Dermis microvascular lymphatic vessel endothelial cell (primary cell): Measurements from ENCODE around the gene CWH43. TPM values are rescaled to one million over a fixed set of nuclear protein-coding genes. Genes with fewer than 3 reads are reported as not detected.
A peak's percentile ranks its signal among the peaks of the same experiment; 100 is the strongest.
"Not testable (repeated sequence)": the region's sequence is repeated elsewhere in the genome, so short reads cannot be mapped to it uniquely, and the experiment has no call there.

Experiments used
- DNase-seq, 2 donors: peaks; one replicate each; pipeline versions ENCODE4 v3.0.0 to v3.0.0-alpha.2; 2010; ENCODE audit warnings: low read depth in 2 of 2
- total RNA-seq: library from RNA; depleted of rRNA; stranded (reverse); fragments of >200 nt; gene quantifications from 2 replicates; pipeline ENCODE4 v1.2.1, GENCODE V29; 2014

Gene CWH43
- total RNA-seq, 1 donor from 2014 or later = not detected

GRCh38 chr4:48976041-48976440, 10.0 kb upstream of the CWH43 start:
- DNase-seq = no peak

- no peak for DNase-seq
Observed at GRCh38 chr4:48979914-48980579, 6.0 kb upstream of the CWH43 start.

GRCh38 chr4:48984005-48984404, 2.1 kb upstream of the CWH43 start:
- not testable (repeated sequence) for DNase-seq

- DNase-seq = no peak
Observed at GRCh38 chr4:48985602-48985975, 486 bp upstream of the CWH43 start.

GRCh38 chr4:48986654-48987164, 634 bp downstream of the CWH43 start:
- DNase-seq = no peak

GRCh38 chr4:48989461-48990203, 3.6 kb downstream of the CWH43 start:
- no peak for DNase-seq

- DNase-seq = no peak
Observed at GRCh38 chr4:48991357-48991756, 5.3 kb downstream of the CWH43 start.

GRCh38 chr4:48997962-48998361, 11.9 kb downstream of the CWH43 start:
- no peak for DNase-seq

GRCh38 chr4:48998440-48998839, 12.4 kb downstream of the CWH43 start:
- no peak for DNase-seq

GRCh38 chr4:49000806-49001205, 14.7 kb downstream of the CWH43 start:
- no peak for DNase-seq

GRCh38 chr4:49002931-49003330, 16.9 kb downstream of the CWH43 start:
- DNase-seq = no peak

- no peak for DNase-seq
Observed at GRCh38 chr4:49018718-49019295, 32.7 kb downstream of the CWH43 start.

GRCh38 chr4:49032440-49033161, 46.5 kb downstream of the CWH43 start:
- DNase-seq = peak in 1 of 2 donors; percentile 21

GRCh38 chr4:49036528-49036927, 50.5 kb downstream of the CWH43 start:
- no peak for DNase-seq

- DNase-seq = no peak
Observed at GRCh38 chr4:49044270-49044669, 58.2 kb downstream of the CWH43 start.

GRCh38 chr4:49058306-49058705, 72.2 kb downstream of the CWH43 start:
- no peak for DNase-seq

- DNase-seq = no peak
Observed at GRCh38 chr4:49063670-49064069, 77.6 kb downstream of the CWH43 start.

- DNase-seq = not testable (repeated sequence)
Observed at GRCh38 chr4:49072196-49072595, 86.1 kb downstream of the CWH43 start.

GRCh38 chr4:49091883-49092282, 105.8 kb downstream of the CWH43 start:
- not testable (repeated sequence) for DNase-seq

- peak in 1 of 2 donors; percentile 38 for DNase-seq
Observed at GRCh38 chr4:49092608-49093135, 106.6 kb downstream of the CWH43 start.

GRCh38 chr4:49096215-49096614, 110.1 kb downstream of the CWH43 start:
- not testable (repeated sequence) for DNase-seq

- DNase-seq = not testable (repeated sequence)
Observed at GRCh38 chr4:49096627-49097026, 110.6 kb downstream of the CWH43 start.
